Cortex of kidney (tissue), 1 donor: ENCODE data around the gene CEBPB.

Experiments
- DNase-seq: peaks from one replicate; lab custom pipeline; 2025; lab: John Stamatoyannopoulos, UW

The CEBPB gene

DNA sequence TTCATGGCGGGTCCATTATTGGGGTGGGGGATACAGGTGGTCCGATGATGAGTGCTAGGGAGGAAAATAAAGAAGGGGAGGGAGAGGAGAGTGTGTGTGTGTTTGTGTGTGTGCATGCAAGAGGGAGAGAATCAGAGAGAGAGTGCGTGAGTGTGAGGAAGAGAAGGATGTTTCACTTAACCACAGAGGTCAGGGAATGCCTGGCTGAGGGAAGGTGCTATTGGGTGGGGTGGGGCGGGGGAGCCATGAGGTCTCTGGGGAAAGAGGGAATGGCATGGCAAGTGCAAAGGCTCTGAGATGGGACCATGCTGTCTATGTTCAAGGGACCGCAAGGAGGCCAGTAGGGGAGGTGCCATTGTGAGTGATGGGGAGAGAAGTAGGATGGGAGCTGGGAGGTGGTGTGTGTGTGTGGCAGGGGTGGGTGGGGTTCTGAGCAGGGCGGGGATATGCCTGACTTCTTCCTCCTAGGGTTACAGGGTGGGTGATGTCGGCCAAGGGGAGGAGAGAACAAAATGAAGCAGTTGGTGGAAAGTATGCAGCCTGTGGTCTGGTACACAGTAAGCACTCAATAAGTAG is 23.0 kb downstream of the CEBPB start:
- DNase-seq = no peak

DNA sequence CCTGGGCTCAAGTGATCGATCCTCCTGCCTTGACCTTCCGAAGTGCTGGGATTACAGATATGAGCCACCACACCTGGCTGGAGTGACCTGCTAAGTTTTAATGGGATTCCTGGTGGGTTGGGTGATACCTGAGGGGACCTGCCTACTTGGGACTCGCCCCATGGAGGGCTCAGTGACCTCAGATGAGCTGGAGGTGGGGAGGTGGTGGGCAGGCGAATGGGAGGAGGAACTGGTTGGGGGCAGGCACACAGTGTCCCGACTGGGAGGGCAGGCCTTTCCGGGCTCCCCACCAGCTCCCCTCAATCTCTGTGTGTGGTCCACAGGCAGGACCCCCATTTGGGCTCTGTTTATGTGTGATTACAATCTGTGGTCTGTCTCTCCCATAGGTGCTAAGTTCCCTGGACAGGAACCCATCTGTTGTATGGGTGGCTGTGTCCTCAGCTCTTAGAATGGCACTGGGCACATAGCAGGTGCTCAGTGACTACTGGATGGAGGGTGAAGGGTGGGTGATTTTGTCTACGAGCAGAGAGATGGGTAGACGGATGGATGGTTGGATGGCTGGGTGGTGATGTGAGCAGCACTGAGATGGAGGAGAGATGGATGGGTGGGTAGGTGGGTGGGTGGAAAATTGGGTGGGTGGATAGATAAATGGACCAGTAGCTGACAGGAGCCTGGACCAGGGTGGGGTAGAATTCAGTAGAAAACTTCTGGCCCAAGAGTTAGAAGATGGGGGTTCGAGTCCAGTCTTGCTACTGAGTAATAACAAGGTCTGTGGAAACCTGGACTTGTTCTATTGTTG is 23.8 kb downstream of the CEBPB start:
- DNase-seq = no peak

DNA sequence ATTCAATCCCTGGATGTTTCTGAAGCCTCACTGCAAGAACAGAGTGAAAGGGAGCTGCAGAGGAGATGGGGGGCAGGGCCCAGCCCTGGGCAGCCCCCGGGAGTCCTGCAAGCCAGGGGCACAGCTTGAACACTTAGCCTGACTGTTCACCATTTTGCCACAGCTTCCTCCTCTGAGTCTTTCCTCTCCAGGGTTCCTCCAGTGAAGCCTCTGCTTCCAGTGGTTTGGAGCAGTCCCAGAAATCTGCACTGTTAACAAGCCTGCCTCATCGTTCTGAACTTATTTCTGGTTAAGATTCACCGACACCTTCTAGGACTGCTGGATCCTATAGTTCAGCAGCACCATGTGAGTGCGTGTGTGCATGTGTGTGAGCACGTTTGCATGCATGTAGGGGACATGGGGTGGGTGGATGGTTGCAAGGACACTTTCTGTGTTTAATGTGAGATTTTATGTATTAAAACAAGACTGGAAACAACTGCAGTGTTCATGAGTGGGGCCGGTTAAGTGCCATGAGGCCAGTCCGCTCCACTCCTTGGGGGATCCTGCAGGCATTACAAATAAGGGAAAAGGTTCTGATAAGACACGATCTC is 24.6 kb downstream of the CEBPB start:
- DNase-seq = no peak

DNA sequence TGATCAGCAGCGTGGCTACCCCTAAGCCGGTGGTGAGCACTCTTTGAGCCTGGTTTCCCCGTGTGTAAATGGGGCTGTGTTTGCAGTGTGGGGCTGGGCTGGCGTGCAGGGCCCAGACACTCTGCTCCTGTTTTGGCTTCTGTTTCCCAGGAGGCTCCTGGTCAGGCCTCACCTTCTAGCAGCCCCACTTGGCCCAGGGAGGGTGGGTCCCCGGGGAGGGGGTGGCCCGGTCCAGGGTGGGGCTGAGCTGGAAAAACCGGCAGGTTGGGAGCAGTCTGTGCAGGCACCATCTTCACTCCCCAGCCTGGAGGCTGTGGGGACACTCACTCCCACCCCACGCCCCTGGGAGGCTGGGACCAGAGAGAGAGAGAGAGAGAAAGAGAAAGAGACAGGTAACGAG is 25.3 kb downstream of the CEBPB start:
- DNase-seq = no peak

DNA sequence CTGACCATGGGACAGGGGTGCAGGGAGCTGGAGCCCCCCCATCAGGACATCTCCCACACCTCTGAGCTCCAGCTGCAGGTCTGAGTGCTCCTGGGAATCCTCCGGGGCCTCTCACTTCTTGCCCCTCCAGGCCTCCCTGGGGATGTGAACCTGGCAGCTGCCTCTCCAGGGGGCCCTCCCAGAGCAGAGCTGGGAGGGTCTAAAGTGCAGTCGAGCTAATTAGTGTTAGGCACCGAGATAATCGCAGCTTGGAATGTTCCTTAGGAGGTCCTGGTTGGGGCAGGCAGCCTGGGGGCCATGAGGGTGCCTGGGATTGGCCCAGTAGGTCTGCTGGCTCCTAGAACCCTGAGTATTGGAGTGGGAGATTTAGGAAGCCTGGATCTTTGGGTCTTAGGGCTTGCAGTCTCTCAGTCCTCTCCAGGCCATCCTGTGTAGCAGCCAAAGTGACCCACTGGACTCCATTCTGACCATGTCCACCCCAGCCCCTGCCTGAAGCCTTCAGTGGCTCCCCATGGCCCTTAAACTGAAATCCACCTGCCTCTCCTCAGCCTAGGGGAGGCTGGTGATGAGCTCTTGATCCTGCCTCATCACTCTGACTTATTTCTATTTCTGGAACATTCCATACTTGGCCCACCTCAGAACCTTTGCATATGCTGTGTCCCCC is 26.0 kb downstream of the CEBPB start:
- no peak for DNase-seq

DNA sequence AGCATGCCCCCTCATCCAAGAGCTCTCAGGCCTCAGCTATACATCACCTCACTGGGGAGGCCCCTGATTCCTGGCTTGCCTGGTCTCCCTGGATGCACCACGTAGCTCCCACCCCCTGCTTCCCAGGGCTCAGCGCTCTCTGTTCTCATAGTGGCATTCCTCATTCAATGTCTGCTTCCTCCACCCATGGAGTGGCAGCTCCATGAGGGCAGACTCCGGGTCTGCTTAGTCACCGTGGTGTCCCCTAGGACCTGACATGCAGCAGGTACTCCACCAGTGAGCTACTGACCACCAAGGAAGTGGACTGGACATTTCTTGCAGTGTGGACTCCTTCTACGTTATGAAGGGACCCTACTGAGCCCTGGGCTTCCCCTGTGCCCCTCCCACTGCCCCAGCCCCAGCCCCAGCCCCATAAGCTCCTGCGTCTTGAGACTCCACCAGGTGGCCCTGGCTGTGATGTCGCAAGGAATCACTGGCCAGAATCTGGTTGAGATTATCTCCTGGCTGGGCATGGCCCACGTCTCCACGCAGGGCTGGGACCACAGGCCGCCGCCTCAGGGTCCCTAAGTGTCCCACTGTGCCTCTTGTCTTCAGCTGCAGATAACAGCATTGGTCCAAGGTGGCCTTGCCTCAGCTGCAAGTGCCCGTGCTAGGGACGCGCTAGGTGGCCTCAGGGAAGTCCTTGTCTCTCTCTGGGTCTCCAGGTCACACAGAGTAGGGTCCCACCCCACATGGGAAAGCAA is 26.7 kb downstream of the CEBPB start:
- no peak for DNase-seq

DNA sequence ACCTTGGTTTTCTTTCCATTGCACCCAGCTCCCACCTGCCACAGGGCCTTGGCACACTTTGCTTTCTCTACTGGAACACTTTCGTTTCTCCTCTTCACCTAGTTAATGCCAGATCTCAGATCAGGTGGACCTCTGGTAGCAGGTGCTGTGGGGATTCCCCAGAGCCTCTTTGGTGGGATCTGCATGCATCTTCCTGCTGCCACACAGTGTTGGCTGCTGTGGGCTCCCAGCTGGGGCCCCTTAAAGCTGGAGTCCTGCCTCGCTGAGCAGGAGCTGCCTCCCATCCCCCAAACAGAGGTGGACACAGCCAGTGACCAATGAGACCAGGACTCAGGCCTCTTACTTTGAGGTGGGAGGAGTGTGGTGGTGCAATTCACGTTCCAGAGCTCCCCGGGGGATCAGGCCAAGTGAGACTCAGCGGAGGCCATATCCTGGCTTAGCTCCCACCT is 28.4 kb downstream of the CEBPB start:
- DNase-seq = no peak

DNA sequence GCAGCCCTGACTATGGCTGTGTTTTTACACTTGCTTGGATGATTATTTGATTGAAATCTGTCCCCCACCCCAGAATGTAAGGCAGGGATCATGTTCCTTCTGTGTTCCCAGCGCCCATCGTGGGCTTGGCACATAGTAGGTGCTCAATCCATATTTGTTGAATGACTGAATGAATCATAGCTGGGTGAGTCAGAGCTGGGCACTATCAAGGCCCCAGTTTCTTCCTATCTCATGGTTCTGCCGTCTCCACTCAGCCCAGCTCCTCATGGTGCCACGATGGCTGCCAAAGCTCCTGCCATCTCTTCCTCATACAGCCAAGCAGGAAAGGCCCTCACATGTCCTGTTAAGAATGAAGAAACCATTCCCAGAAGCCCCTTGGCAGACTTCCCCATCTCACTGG is 29.0 kb downstream of the CEBPB start:
- no peak for DNase-seq

DNA sequence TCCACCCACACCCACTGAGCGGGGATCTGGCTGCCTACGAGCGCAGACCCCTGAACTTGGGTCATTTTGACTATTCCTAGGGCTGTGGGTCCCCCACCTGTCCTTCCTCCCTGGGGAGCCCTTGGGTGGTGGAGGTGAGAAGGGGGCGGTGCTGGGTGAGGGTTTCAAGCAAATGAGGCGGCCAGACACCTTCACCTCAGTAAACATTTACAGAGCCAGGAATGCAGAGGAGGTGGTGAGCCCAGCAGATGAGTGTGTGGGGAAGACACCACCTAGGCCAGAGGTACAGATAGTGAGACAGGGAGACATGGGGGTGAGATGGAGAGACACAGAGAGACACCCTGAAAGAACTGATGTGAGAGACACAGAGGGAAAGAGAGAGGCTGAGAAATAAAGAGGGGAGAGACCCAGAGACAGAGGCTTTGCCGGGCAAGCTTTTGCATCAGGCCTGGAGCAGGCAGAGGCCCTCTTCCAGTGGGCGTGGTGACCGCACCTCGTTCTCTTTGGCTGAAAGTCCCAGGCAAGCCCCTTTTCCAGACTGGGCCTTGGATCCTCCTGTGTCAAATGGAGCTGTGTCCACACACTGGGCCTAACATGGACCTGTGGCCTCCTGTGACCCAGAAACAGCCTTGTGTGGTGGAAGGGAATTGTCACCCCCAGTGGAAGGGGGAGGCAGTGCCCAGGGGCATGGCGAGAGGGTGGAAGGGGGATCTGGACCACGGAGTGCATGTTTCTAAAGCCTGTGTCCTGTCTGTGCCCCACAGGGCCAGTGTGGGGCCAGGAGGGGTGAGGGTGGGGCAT is 29.7 kb downstream of the CEBPB start:
- DNase-seq = no peak

DNA sequence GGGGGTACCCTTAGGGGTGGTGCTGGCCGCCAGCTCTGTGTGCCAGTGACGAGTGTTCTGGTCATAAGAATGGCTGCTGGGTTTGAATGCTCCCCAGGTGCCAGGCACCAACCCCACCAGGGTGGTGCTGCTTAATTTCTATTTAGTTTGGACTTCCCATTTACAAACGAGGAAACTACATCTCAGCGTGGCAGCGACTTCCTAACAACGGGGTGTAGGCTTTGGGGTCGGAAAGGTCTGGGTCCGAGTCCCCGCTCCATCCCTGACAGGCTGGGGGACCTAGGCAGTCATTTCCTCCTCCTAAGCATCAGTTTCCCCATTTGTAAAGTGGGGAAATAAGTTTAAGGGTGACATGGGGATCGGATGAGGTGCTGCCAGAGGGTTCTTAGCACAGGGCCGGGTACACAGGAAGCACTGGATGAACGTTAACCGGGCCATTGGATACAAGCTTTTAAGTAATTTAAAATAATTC is 30.3 kb downstream of the CEBPB start:
- DNase-seq = no peak

DNA sequence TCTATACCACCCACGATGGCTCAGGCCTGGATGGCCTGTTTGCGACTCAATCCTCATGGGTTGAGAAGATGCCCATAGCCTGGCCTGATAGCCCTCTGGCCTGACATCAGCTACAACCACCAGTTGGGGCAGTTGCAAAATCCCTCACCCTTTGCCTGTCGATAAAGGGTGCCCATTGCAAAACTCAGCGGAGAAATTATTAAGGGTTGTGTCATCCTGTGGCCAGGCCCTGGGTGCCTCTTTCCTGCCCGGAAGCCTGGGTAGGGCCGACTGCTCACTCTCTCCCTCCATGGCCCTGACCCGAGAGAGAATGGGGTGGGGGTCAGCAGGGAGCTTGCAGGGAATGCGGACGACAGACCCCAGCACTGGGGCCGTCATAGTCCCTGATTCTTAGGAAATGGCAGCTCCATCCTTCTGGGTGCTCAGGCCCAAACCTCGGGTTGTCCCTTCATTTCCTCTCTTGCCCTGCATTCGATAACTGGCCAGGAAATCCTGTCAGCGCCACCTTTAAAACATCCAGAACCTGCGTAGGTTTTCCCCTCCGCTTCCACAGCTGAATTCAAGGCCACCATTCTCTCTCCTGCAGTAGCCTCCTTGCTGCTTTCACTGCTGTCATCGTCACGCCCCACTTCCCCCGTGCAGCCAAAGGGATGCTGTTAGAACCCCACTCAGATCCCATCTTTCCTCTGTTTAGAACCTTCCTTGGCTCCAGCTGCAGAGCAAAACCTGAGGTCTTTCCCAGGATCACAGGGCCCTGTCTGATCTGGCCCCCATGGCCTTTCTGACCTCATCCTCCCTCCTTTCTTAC is 31.1 kb downstream of the CEBPB start:
- no peak for DNase-seq

DNA sequence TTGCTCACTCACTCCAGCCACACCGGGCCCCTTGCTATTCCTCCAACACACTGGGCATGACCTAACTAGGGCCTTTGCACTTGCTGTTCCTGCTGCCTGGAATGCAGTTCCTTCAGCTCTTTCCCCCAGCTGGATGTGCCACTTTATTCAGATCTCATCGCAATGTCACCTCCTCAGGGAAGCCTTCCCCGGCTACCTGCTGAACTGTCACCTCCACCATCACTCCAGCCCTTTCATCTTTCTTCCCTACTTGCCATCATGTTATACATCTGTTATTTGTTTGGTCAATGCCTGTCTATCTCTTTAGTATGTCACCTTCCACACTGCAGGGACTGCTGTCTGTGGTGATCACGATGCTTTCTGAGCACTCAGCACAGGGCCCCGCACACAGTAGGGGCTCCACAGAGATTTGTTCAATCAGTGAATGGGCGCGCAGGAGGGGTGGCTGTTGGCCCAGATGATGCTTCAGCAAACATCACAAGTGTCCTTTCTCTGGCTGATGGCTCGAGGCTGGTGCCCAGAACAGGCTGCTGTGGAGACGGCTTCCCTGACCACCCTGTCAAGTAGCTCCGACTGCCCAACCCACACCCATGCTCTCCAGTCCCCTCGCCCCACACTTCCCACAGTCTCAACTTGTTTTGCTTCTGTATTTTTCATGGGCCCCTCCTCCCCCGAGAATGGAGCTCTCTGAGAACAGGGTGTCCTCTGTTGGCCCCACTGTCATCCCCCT is 31.8 kb downstream of the CEBPB start:
- DNase-seq = no peak

DNA sequence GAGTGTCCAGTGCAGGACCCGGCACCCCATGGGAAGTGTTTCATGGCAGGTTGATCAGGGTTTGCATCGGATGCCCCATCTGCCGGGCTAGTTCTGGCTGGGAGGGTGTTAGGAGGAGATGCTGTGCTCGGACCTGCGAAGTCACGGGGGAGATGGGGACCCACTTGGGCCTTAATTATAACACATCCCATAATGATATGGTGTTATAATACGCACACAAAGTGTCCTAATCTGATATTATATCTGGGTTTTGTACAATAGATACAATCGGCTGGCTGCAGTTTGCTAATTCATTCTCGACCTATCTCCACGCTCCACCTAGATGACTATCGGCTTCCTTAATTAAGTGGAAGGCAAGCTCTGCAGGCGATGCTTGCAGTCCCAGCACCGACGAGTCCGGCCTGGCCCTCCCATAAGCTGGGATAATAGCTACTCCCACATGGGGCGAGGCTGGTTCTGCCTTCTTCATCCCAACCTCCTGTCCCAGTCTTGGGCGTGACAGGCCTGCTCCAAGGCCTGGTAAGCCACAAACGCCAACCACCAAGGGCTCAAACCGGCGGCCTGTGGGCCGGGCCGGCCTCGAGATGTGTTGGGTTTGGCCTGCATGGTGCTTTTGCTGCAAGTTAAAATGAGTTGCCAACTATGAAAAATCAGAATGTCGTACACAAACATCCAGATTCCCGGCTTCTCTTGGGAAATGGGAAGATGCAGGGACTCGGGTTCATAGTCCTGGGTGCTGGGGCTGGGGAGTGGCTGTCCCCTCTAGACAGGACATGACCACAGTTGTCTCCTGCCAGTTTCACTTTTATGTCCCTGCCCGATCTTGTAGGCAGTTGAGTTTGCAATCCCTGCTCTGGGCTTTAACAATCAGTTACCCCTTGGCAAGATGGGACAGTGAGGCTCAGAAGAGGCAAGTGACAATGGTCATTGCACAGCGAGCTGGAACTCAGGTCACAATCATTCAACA is 32.7 kb downstream of the CEBPB start:
- DNase-seq = no peak

DNA sequence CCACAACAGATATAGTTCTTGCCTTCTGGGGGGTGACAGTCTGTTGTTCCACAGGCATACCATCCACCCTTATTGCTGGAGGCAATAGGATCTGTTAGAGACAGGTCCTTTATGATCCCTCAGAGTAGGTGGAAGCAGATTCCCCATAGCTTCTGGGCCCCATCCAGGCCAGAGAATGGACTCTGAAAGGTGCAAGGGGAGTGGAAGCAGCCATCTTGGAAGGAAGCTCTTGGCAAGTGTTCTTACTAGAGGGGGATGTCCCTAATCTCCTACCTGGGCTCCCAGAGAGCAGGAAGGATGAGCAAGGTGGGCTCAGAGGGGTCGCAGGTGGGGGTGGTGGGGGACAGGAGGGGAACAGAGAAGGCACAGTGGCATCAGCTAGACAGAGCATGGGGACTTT is 33.4 kb downstream of the CEBPB start:
- no peak for DNase-seq

DNA sequence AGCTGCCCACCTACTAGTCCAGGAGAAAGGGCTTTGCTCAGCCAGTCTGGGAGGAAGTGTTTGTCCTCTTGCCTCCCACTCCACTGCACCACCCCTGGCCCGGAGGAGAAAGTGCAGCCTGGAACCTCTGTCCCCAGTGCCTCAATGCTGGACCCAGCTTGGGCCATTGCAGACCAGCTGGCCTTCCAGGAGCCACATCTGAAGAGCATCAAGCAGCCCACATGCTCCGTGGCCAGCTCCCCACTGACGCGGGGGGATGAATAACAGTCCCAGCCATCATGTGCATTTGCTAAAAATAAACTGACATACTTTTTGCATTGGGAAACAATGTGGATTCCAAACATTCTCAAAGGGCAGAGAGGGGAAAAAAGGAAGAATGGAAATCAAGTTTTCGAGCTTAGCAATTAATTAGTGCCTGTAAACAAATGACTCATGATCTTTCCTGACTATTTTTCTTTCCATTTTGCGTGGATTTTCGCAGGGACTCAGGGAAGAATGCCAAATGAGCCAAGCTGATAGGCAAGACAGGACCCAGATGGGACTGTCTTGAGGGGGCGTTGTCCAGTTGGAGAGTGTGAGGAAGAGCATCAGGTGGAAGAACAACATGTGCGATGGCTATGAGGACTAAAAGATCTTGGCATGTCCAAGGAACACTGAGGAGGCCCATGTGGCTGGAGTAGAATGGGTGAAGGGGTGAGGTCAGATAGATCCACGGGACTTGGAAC is 34.1 kb downstream of the CEBPB start:
- no peak for DNase-seq

DNA sequence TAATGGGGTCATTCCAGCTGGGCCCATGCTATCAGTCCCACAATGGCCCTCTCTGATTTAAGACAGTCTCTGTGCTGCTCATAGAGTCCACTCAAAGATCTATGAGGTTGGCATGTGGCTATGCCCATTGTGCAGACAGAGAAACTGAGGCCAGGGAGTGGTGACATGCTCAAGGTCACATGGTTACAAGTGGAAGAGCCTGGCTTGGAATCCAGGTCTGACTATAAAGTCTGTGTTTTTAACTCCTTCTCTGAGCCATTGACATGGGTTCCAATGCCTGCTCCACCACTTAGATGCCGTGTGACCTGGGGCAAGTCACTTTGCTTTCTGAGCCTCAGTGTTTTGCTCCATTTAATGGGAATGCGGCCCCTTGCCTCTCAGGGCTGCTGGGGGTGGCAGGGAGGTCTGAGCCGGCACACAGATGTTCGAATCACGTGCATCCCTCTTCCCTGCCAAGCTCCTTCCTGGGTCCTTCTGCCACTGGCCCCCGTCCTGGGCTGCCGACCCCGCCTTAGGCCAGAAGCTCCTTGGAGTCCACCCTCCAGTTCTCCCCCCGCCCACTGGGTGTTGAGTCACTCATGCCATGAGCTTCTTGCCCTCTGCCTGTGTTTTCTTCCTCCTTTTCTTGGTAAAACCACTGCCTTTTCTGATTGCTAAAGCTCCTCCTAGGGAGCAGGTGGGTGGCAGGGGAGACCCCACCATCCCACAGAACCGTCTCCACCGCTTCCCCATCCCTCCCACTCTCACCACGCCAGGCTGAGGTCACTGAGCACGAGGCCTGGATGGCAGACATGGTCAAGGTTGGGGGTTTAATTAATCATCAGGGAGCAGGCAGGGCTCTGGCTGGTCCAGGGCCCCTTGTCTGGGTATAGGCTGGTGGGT is 35.7 kb downstream of the CEBPB start:
- no peak for DNase-seq

DNA sequence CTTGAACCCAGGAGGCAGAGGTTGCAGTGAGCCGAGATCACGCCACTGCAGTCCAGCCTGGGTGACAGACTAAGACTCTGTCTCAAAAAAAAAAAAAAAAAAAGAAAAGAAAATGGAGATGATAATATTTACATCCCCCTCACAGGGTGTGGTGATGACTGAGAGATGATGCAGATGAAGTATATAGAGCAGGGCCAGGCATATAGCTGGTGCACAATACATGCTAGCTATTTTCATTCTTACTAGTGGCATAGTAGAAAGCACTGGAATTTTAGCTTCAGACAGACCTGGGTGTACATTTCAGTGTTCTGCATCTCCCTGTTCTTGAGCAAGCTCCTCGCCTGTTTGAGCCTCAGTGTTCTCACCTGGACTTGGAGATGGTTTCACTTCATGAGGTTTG is 36.9 kb downstream of the CEBPB start:
- DNase-seq = no peak
